GOT3 (cell line): Measurements from ENCODE around the gene ZHX3.

Experiments used
- DNase-seq: peaks from one replicate; lab custom pipeline; 2025; ENCODE audit warnings: mixed read lengths; lab: John Stamatoyannopoulos, UW

The ZHX3 gene

DNA sequence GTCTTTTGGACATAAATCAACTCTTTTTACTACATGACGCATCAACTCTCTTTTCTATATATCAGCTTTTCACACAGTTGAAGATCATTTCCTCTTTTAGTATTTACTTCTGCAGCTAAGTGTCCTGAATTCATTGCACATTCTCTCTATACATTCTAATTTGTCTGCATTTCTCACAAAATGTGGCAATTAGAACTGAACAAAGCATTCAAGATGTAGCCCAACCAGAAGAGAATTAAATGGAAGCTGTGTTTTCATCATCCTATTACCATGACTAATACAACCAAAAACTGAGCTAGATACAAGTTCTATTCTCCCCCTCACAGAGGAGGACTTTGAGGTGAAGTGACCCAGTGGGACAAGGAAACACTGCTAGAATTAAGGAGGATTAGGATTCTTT lies 93.2 kb downstream of the ZHX3 start:
- DNase-seq: no peak

DNA sequence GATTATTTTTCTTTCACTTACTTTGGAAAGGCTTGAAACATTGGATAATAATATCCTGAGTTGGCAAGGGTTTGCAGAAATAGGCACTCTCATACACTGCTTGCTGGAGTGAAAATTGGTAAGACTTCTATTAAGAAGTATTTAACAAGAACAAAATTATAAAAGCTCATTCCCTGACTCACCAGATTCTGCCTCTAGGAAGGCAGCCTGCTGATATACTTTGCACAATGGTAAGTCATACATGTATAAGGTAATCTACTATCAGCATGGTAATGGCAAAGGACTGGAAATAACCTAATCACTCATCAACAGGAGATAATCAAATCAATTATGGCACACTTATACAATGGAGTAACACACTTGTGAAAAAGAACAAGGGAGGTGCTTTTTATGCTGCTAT lies 94.4 kb downstream of the ZHX3 start:
- DNase-seq: no peak

DNA sequence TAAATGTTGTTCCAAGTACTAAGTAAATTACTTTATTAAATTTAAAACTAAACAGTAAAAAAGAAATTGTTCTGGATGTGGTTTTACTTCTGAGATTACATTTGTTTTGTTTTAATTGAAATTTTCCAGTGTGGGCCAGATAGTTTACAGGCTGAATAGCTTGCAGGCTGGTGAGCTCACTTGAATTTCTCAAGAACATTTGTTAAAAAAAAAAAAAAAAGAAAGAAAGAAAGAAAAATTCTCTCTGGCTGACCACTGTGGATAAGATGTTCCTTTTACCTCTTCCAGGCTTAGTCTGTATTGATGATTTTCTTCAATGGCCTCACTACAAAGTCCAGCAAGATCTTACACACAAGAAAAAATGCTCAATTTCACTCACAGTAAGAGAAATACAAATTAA lies 94.8 kb downstream of the ZHX3 start:
- DNase-seq: no peak

DNA sequence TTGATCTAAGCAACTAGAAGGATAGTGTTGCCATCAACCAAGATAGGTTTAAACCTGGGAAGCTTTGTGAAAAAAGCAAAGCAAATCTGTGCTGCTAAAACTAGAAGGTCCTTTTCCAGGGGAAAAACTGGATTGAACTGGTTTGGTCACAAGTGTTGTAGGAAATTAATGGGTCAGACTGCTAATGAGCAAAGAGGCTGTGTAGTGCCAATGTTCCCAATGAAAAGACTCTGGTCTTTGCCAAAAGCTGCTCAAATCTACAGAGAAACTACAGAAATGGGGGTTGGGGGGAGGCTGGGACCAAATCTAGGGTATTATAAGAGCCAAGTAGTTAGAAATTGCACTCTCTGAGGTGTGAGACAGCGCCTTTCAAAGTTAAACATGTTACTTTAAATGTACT lies 95.2 kb downstream of the ZHX3 start:
- no peak for DNase-seq

DNA sequence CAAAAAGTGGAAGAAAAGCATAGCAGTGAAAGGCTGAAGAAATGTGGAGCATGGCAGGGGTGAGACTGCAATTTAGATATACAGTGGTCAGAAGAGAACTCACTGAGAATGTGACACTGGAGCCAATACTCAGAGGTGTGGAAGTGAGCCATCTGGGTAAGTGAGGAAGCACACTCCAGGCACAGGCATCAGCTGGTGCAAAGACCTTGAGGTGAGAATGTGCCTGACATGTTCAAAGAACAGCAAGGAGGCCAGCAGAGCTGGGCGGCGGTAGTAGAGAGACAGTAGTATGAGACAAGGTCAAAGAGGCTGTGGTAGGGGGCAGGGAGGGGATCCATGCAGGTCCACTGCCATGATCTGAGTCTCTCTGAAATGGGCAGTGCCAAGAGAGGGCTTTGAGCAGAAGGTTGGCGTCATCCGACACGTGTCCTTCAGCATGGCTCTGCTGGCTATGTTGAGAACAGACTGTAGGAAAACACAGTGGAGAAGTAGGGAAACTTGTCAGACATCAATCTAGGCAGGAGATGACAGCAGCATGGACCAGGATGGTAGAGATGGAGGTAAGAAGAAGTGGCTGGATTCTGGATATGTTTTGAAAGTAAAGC lies 95.8 kb downstream of the ZHX3 start:
- DNase-seq: no peak

DNA sequence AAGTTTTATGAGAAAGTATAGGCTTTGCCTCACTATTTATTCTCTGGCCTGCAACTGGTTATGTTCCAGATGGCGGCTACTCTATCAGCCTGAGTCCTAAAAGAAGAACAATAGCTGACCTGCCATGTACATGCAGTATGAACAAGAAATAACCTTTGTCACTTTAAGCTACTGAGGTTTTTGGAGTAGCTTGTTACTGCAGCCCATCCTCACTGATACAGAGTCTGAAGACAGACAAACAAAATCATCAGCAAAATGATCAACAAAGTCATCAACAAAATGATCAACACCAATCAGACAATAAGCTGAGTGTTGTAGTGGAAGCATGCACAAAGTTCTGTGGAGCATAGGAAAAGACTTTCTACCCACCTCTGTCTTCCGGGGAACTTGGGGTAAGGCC lies 97.7 kb downstream of the ZHX3 start:
- DNase-seq: no peak

DNA sequence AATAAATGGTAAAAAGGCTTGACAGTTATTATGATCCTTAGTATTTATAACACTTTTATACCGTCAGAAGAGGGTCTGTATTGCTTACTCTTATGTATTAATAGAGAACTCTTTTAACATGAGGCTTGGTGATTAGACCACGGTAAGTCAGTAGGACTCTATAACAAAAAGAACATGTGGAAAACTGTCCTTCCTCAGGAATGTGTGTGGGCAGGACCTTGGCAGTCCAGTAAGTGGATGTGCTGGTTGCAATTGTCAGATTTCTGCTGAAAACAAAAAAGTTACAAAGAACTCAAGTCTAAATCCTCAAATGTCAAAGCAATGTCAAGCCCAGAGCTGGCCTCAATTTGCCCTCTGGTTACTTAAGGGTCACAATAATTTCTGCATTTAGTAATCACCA lies 99.1 kb downstream of the ZHX3 start:
- no peak for DNase-seq

DNA sequence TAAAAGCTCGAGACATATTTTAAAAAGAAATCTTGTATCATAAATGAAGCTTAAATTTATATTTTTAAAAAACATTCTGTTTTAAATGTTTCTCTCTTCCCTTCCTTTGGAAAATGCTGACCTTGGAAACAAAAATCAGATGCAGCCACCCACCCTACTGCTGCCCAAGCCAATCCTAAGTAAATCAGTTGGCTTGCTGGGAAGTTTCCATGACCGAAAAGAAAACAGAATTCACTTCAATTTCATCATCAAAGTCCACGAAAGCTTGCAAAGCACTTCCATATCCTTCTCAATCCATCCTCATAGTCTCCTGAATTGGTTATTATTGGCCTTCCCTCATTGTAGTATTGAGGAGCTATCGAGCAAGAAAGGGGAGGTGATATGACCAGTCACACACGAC lies 100.1 kb downstream of the ZHX3 start:
- DNase-seq: no peak

DNA sequence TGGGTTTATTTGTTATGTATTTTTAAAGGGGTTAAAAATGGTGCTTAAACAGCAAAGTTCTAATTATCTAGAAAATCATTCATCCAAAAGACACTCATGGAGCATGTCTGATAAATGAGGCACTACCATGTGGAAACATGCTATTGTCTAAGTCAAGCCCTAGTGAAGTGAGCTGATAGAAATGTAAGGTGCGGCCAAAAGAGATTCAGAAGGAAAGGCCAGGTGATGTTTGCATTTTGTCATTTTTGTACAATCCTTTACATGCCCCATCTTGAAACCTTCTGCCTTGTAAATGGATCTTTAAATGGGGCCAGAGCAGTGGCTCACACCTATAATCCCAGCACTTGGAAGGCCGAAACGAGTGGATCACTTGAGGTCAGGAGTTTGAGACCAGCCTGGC lies 102.9 kb downstream of the ZHX3 start:
- no peak for DNase-seq

DNA sequence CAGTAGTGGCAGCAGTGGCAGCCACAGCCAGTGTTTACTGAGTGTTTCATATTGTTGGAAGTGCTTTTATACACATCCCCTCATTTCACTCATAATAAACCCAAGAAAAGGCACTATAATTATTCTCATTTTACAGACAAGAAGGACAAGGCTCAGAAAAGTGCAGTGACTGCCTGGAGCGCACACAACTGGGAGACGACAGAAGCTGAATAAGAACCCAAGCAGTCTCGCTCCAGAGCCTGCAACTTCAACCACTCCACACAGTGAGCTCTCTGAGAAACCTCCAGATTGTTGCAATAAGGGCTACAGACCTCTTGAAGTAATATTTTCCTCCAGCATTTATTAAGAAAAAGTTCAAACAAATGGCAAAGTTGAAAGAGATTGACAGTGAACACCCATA lies 103.3 kb downstream of the ZHX3 start:
- no peak for DNase-seq

DNA sequence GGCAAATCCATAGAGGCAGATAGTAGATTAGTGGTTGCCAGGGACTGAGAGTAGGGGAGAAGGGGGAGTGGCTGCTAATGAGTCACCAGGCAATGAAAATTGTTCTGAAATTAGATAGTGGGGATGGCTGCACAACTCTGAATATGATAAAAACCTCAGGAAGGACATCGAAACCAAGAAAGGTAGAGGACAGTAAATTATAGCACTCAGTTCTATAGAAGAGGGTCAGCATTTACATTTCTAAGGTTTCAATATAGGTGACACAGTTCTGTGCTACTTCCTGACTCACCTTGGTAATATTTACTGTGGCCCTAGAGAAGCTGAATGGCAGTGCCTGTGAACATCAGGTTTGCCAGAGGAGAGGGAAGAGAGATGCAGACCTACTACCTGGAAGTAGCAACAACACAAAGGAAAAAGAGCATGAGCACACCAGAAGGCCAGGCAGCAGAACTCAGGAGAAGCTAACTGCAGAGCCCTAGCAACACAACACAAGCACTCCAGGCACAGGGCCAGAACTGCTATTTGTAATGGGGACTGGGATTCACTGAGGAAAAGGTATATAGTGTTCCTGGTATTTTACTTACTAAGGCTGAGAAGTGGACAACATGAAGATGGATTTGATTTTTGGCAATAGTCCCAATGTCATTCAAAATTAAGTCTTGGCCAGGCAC lies 104.2 kb downstream of the ZHX3 start:
- DNase-seq: no peak

DNA sequence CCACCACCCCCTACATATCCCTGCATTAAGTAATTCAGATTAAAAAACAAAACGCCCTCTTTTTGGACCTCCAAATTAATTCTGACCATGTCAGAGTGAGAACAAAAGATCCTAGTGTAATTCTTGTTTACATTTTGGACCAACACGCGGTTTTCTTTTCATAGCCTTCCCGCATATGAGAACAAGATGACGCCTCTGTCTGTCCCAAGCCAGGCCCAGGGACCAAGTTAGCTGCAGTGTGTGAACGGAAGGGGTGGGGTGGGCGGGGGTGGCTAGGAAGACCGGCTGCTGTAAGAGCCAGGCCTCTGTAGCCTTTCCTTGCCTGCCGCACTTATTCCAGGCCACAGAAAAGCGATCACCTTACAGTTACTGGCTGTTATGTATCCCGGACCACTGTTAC lies 112.2 kb downstream of the ZHX3 start:
- DNase-seq: no peak

DNA sequence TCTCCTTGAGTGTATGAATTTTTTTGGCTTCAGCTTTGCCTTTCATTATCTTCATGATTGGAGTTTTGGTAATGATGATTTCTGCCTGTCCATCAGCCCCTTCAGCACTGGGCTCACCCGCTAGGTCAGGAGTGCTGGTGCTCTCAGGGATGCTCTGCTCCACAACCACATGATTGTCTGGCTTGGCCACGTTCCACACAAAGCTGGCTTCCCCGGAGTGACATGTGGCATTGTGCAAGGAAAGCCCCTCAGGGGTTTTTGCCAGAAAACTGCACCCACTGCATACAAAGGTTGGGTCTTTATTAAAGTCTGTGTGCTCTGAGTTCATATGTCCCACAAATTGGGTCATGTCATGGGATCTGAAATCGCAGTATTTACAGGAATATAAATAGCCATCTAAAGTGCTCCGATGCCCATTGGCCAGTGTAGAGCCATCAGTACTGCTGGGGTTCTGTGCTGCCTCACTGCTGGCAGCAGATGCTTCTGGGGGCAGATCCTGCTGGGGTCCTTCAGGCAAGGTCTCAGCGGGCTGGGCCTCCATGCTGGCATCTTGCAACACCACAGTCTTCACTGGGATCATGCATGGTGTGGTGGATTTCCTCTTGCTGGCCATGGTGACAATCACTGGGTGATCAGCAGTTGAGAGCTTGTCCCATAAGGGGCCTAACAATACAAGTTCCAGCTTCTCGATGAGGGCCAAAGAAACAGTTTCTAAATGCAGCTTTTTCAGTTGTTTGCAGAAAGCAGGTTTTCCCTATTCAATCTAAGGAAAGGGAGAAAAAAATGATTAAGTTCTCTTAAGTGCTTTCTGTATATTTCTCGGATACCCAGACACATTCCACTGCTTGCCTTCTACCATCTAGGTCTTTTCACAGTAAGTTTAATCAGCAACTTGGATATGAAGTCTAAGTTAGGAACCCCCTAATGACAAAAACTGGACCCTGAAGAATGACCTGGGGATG lies 112.9 kb downstream of the ZHX3 start:
- DNase-seq: no peak

DNA sequence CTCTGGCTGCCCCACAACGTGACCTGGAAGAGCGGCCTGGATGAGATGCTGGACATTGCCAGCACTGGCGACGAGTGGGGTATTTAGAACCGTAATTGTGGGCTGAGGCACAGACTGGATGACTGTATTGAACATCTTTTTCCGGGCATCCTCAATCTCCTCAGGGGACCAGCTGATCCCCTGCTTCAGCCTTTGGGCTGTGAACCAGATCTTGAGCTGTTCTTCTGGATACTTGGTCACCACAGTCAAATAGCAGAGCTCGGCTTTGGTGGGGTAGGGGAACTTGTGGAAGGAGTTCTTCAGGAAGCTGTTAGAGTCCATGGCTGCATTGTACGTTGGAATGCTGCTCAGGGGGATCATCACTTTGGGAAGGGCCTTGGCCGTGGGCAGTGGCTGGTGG lies 113.9 kb downstream of the ZHX3 start:
- DNase-seq: no peak

DNA sequence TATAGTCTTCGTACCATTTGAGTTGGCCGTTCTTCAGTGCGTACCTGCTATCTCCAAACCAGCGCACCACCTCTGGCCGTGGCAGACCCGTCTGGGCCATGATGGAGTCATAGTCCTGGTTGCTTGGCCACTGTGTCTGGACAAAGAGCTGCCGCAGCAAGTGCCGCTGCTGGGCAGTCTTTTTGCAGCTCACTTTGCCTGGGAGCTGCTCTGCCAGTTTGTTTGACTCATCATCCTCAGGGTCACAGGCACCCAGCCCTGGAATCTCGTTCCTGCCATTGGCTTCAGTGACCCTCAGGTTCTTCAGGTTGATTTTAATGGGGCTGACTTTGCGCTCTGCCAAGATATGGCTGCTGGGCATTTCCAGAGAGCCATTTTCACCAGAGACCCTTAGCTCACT lies 115.1 kb downstream of the ZHX3 start:
- DNase-seq: no peak

DNA sequence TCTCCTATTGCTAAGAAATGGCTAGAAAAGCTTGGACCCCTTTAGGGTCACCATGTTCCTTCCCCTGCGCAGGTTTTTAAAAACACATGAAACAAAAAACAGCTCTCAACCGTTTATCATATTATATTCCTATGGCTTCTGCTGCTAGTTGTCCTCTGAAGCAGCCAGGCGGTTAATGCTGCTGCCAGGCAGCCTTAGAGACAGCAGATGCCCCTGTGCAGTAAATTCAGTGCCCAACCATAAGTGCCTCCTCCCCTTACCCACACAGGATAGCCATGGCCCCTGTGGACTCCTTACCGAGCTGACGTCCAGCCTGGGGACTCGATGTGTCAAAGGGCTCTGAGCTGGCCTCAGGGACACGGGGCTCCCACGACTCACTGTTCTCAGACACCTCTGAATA lies 115.8 kb downstream of the ZHX3 start:
- DNase-seq: no peak

DNA sequence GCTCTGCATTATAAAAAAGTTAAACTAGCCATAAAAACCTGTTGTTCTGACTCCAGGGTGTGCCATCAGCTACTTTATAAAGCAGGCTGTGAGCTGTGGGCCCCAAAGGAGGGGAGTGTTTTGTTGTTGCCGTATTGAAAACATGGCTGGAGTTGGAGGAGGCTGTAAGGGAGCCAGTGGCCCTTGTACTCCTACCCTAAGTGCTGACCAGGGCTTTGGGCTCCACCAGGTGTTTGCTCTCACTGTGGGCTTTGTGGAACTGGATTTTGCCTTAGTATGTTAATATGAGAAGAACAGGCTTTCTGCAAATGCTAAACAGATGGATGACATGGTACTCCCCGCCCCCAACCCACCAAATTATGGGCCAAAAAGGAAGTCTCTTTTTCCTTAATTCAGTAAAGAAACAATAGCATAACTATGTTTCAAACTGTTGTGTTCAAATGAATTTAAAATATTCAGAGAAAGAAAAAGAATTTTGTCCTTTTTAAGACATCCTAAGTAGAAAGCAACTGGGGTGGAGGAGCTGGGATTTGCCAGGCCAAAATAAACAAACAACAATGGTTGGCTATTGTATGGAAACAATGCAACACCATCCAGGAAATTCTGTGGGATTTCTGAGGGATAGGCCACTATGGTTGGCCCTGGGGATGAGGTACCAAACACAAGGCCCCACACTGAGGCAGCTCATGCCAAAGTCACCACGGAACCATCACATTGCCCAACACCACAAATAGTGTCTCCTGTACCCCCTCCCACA lies 116.9 kb downstream of the ZHX3 start:
- DNase-seq: no peak

DNA sequence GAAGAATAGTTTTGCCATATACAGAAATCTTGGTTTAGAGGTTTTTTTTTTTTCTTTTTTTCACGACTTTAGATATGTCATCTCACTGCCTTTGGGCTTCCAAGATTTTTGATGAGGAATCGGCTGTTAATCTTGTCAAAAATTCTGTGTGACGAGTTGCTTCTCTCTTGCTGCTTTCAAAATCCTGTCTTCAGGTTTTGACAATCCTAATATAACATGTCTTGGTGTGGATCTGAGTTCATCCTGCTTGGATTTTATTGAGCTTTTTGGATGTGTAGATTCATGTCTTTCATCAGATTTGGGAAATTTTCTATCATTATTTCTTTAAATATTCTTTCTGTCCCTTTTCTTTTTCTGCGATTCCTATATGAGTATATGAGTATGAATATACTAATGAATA lies 119.1 kb downstream of the ZHX3 start:
- no peak for DNase-seq

DNA sequence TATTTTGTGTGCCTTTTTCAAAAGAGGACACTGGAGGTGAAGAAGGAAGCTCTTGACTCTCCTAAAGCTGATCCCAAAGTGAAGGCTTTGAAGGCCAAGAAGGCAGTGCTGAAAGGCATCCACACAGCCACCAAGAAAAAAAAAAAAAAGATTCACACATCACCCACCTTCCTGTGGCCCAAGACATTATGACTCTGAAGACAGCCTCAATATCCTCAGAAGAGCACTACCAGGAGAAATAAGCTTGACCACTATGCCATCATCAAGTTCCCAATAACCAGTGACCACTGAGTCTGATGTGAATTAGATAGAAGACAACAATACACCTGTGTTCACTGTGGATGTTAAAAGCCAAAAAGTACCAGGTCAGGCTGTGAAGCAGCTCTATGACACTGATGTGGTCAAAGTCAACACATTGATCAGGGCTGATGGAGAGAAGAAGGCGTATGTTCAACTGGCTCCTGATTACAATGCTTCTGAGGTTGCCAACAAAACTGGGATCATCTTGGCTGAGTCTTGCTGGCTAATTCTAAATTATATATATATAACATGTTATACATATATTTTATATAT lies 120.8 kb downstream of the ZHX3 start:
- DNase-seq: no peak

DNA sequence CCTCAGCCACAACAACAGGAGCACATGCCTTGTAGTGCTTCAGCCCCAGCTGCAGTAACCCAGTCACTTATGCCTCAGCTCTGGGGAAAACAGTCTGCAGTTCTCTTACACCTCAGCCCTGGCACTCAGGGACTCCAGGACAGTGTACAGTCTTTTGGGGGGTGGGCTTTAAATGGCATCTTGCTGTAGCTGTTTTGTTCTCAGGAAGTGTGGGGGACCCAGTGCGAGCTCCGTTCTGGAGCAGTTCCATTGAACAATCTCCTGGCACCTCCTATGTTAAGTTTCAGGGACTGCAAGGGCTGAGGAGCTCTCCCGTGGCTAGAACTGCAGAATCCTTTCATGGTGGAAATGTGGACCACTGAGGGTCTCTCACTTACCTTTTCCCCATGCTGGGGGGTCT lies 125.0 kb downstream of the ZHX3 start:
- DNase-seq: no peak

DNA sequence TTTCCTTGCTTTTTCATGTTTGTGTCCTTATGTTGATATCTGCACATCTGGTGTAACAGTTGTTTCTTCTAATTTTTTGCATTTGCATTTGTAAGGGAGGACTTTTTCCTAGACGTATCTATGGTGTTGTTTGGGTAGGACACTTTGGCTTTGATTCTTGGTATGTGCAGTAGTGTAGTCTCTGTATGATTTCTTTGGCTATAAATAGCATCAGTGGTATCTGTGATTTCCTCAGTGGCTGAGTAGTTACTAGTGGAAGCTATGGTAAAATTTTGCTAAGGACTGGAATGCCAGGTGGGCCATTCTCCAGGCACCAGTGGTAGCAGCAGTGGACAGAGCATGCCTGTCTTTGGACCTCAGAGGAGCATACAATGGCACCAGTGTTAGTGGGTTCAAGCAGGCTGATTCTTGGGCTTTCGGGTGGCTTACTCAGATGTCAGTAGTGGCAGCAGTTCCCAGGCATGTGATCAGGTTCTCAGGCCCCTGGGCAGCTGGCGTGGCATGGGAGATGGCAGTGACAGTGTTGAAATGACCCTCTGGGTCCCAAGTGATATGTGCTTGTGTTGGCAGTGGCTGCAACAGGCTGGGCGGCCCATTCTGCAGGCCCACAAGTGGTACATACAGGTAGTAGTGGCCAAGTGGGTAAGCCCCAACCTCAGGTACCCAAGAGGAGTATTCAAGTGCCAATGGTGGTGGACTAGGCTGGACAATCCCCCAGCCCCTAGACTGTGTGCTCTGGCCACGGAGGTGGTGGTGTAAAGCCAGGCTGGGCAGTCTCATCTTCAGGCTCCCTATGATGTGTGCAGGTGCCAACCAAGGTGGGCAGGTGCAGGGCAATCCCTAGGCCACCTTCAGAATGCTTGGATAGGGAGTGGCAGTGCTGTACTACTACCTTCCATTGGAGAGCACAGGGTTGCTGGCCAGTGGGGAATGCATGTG lies 125.7 kb downstream of the ZHX3 start:
- no peak for DNase-seq
